Activated CD4-positive, alpha-beta T cell treated with anti-CD3 and anti-CD28 coated beads, Interleukin-2, amount 50 U/mL, for 4 hours (primary cell): Measurements from ENCODE around the gene BCL11B.
"Not testable (repeated sequence)": the region's sequence is repeated elsewhere in the genome, so short reads cannot be mapped to it uniquely, and the experiment has no call there.

Experiments used
- DNase-seq, 2 experiments: peaks; one replicate each; pipeline ENCODE4 v3.0.0-alpha.2; 2020

BCL11B gene

DNA sequence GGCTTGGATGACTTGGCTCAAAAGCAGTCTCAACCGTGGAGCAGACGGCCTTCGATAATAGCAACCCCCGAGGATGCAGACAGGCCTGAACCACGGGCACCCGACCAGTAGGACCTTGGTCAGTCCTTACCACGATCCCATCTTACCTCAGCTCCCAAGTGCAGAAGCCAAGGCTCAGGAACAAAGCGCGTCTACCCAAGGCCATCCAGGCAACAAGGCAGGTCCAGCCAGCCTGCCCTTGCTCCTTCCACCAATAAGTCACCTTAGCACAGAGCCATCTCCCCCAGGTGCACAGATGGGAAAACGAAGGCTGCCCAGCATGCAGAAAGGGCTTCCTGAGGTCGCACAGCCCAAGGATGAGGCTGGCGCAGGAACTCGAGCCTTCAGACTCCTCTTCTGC, 77.3 kb downstream of the BCL11B start:
- no peak for DNase-seq

DNA sequence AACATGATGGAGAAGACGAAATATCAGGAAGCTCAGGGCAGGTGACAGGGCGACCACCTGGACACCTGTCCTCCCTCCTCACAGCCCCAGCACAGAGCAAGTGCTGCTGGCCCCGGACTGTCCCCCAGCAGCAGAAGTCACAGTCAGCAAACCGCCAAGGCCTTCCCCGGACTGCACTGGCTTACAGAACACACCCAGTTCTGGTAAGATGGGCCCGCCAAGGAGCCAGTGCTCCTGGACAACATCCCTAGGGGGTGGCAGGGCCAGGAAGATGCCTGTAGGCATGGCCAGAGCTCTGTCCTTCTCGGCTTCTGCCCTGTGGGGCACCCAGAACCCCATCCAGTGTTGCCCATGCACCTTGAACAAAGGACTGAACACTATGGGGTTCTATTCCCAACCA, 77.9 kb downstream of the BCL11B start:
- DNase-seq, result no peak

DNA sequence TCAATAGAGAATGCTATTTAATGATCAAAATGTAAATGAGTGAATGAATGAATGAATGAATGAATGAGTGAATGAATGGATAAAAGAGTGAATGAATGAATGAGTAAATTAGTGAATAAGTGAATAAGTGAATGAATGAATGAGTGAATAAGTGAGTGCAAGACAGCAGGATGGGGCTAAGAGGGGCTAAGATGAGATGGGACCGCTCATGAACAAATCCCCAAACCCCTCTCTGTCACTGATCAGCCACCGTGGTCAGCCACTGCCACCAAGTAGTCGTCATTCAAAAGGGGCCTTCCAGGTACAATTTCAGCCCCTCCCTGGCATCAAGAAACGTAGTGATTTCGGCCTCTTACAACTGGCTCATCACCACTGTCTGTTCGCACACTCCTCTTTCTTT, 79.2 kb downstream of the BCL11B start:
- DNase-seq, result no peak

DNA sequence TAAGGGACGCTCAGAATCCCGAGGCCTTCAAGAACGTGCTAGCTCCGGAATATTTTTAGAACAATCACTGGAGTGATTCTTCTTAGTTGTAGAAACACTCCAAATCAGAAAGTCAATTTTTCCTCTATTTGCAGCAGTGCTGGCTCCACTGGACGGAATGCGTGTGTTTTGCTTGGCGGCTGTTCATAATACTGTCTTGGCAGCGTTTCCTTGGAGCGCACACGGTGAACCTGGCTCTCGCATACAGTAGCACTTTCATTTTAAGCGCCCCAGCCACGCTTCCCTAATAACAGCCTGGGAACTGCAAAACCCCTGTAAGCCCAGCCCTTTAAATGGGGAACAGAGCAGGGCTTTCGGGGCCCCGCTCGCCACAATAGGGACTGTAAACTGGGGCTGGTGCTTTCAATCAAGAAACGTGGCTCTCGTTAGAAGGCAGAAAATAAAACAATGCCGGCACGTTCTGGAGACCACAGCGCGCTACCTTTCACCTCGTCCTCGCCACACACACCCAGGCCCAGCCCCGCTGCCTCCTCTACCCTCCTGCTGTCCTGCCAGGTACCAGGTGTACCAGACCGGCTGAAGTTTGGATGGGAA, 79.9 kb downstream of the BCL11B start:
- DNase-seq, result peak in 1 of 2 experiments; percentile 30

DNA sequence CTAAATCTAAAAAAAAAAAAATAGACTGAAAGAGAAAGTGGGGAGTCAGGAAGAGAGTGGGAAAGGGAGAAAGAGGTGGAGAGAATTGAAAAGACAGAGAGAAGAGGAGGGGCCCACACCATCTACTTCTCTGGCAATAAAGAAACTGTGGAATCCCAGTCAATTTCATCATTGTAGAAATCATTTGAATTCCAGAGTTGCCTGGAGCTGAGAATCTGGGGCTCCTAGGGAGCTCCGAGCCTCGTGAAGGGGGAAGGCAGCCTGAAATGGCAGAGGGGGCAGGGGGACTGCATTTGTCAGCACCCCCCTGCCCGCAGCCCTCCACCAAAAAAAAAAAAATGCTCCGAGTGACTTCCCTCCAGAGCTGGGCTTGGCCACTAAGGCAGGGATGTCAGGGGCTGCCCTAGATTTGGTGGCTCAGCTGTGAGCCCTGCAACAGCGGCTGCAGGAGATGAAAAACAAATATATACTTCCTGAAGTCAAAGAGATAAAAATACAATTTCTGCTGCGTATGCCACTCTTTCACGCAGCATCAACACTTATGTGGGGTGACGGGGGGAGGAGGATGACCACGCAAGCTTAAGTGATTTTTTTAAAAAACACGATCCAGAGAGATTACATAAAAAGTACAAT, 80.5 kb downstream of the BCL11B start:
- DNase-seq, result no peak

DNA sequence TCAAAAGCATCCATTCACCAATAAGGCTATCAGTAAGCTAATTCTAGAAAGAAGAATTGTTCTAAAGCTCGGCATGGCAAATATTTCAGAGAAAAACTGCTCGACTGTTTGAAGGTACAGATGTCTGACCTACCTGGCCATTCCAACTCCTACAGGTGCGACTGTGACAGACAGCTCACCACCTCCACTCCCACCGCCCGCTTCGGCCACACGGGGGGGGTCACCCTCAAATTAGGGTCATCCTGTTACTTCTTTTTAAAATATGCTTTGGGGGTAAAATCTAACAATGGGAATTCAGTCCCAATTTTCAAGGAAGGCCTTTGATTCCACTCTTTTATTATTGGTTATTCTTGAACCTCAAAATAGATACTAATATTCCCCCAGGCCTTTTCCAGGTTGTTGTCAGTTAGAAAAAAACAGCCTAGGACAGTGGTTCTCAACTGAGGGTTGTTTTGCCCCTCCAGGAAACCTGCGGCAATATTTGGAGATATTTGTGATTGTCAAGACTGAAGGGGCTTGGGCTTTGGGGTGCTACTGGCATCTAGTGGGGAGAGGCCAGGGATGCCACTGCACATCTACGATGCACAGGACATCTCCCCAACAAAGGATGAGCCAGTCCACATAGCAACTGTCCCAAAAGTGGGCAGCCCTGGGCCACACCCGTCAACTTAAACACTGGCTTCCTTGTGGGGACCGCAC, 81.2 kb downstream of the BCL11B start:
- DNase-seq, result peak in 1 of 2 experiments; percentile 49

DNA sequence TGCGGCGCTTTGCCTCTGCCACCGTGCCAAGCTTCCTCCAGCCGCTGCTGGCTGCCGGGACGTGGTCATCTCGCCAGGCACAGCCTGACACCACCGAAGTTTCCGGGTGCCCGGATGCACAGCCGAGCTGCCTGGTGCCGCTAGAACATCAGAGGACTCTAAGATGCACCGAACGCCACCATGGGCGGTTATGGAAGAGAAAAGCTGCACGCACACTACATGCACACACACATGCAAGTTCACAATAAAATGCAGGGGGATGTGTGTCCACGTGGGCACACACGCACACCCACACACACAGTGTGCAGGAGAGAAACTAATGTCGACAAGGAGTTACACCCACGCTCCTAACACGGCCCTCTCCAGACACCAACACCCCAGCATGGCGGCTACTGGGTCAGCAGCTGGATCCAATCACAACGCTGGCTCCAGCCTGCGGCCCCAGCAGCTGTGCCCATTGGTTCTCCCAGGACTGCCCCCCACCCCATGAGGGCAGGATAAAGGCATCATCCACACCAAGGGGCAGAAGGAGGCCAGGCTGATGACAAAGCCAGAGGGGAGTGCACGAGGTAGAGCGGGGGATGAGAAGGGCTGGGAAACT, 82.7 kb downstream of the BCL11B start:
- peak in 1 of 2 experiments; percentile 38 for DNase-seq

DNA sequence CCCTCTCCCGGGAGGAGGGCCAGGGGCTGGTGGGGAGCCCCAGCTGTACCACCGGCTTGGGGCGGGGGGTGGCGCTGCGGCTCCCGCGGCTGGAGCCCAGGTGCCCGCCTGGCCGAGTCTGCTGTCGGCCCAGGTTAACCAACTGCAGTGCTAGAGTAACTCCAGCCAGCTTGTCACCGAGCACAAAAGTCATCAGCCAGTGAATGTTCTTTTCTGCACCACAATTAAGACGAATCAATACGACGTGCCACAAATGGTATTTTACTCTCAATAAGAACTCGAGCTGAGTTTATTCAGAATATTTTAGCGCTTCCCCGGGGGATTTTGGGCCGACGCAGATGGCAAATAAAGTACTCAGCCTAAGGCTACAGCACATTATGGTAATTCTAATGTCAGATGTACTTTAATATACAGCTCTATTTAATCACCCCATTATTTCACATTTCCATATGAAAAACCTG, 83.2 kb downstream of the BCL11B start:
- peak in 1 of 2 experiments; percentile 33 for DNase-seq

DNA sequence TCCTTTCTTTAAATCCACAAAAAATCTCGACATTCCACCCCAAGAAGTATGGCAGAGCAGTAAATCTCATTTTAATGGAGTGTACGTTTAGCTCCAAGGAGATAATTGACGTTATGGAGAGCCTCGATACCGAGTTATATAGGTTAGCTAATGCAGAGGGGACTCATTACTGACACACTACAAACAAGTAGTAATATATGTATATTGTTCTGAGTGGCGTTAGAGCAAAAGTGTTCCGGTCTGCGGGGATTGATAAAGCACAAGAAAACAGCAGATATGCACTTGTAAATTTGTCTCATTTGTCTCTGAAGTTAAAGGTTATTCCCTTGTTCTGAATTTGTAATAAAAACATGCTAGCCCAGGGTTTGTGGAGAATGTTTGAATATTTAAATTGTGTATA, 84.1 kb downstream of the BCL11B start:
- no peak for DNase-seq

DNA sequence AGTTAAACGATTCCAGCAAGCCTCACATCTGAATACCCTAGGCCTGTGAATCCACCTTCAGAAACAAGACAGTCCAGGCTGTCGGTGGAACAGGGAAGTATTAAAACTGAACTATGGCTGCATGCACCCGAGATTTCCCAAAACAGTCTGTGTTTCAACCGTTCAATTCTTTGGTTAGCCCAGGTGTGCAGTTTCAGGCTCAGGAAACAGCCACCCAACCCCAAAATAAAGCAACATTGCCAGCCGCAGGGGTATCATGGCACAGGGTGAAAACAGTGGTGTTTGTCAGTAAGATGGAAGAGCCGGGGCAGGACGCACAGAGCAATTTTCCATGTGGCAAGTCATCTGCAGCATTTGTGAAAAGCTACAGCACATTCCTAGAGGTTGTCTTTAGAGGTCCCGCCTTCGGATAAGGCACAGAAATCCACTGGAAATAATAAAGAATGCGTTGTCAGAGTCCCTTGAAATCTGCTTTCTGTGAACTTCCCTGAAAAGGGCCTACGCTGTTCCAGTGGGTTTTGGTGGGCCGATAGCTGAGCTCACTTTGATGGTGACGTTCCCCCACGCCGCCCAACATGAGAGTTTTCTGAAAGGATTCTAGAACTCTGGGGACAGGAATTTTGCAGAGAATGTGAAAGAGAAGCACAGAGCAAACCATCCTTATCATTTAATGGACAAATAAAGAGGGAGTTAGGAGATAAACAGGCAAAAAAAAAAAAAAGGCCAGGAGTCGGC, 84.9 kb downstream of the BCL11B start:
- no peak for DNase-seq

DNA sequence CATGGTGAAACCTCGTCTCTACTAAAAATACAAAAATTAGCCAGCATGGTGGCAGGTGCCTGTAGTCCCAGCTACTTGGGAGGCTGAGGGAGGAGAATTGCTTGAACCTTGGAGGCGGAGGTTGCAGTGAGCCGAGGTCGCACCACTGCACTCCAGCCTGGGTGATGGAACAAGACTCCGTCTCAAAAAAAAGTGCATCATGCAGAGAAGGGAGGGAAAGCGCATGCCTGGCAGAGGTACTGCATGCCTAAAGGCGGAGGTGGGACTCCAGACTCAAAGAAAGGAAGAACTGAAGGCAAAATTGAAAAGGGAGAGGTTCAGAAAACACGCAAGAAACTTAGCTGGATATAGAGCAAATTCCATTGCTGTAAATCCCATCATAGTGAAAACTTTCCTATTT, 85.7 kb downstream of the BCL11B start:
- not testable (repeated sequence) for DNase-seq

DNA sequence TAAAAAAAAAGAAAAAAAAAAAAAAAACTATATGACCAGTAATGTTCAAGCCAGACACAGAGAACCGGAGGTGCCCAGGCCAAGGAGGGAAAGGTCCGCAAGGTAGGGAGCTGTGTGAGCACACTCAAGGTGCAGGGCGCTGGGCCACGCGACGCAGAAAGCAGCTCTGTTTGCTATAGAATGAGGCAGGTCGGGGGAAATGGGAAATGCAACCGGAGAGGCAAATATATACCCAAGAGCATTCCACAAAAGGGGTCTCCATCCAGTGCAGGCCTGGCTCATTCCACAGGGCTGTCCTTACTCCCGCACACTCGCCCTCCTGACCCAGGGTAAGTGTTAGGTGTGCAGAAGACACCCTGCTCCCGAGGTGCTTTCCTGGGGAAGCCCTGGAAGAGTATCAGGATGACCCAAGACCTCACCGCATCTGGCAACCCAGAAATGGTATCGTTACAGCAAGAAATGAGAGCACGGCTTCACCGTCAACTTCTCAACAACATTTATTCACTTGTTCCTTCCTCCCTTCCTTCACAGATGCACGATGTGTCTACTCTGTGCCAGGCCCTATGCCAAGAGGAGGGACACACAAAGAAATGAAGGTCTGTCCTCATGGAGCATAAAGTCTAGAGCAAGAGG, 86.4 kb downstream of the BCL11B start:
- no peak for DNase-seq

DNA sequence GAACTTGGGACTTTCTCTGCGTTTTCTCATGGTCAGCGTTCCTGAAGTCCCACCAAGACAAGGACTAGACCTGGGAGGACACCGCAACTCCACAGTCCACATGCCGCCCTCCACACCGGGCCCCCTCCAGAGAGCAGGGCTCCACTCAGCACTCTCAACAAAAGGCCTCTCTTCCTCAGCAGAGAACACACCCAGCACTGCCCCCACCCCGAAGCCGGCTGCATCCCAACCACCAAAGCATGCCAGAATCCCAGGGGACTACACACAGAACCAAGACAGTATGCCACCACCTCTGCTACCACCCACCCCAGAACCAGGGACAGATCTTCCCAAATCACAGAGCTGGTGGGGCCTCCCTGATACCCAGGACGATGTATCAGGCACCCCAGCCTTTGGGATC, 88.3 kb downstream of the BCL11B start:
- DNase-seq, result no peak

DNA sequence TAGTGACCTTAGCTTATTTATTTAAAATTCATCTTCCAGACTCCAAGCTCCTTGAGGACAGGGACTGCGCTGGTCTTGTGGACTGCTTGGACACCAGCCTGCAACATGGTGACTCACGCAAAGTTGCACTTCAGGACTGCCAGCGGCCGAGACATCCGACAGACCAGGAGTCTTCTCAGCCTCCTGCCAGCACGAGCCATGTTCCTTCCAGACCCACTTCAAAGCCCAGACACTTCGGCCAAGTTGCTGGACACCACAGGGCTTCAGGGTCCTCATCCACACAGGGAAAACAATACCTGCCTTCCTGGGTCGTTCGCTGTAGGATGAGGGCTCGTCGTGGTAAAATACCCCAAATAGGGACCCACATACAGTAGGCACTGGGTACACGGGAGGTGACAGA, 88.7 kb downstream of the BCL11B start:
- DNase-seq, result no peak

DNA sequence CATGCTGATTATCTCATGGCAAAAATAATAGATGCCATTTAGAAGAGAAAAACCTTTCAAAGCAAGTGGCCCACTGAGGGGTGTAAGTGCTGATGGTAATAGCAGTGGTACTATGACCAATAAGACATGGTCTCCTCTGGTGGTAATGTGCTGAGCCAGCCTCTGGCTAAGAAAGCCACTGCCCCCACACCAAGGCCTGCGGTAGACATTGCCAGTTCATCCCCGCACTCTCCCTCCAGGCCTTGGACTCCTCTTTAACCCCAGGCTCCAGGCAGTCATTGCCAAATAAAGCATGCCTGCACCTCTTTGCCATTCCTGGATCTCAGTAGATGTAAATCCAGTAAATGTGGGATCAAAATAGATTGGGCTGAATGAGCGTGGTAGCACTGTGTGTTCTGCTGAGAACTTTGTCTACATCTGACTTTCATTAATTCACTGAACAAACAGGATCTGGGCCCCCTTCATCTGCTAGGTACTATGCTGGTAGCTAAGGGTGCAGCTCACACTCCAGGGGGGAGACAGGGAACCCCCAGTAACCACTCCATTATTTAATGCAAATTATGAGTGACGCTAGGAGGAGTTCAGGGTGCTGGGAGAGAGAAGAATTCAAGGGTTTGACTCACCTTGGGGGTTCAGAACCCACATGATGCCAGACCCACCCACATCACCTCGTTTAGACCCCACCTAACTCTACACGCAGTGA, 89.3 kb downstream of the BCL11B start:
- DNase-seq, result no peak

DNA sequence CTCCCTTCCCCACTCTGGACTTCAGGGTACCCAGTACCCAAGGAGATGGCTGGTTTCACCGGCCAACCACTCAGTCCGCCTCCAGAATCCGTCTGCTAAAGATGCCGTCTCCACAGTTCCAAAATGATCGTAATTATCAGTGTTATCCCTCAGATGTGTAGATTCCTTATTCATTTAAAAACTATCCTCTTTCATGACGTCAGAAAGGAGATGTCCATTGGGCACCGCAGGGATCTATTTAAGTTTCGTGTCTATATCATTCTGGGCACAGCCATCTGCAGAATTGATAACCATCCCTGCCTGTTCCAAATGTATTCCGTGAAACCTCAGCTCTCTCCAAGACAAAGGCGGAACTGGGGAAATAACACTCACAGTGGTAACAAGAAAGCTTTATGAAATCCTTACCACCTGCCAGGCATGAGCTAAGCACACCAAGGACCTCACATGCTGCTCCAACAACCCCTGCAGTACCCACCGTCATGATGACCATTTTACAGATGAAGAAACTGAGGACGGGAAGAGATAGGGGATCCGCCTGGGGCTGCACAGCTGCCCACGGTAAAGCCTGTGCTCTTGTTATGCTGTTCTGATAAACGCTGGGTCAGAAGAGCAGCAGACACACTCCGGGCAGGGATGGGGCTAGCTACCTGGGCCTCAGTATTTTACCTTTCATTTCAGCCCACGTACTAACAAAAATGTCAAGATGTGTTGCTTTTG, 90.0 kb downstream of the BCL11B start:
- no peak for DNase-seq

DNA sequence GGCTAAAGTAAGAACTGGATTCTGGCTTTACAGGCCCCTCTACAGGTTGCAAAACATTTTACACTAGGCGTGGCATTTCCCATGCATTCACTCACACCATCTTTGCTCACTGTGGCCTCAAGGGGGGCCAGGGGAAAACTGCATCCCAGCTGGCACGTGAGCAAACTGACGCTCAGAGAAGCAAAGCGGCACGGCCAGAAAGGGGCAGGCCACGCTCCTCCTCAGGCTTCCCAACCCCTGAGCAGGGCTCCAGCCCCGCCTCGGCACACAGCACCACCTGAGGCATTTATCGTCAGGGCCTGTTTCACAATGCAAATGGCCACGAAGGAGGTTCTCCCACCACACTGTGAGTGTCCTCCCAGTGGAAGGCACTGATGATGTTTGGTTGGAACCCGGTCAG, 90.8 kb downstream of the BCL11B start:
- DNase-seq, result no peak

DNA sequence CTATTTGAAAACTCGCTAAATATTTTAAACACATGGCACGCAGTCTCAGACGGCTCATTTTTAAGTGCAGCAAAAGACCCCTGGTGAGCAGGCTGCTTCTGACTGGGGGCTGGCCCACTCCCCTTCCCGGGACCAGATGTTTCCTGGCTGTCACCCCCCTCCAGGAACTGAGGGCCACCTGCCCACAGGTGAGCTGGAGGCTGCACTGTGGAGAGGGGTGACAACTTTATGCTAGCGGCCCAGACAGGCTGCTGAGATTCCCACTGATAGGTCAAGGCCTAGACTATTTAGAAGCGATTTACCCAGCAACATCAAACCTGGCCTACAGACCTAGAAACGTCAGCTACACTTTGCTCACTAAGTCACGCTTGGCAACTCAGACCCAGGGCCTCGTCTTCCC, 92.1 kb downstream of the BCL11B start:
- no peak for DNase-seq

DNA sequence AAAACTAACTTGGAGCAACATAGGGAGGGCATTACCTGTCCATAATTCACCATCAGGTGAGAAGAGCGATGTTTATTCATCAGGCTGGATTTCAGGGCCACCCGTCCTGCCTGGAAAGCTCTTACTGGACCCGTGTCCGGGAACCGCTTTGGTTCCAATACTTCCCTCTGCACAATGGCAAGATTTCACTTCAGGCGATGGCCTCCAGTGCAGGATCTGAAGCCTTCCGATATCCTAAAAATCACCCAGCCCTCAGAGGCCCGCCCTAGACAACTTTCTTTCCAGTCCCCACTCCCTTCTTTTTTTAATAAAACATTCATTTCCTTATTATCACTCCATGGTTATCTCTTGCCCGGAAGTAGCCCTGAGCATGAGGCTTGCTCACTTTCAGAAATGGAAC, 92.5 kb downstream of the BCL11B start:
- DNase-seq, result no peak

DNA sequence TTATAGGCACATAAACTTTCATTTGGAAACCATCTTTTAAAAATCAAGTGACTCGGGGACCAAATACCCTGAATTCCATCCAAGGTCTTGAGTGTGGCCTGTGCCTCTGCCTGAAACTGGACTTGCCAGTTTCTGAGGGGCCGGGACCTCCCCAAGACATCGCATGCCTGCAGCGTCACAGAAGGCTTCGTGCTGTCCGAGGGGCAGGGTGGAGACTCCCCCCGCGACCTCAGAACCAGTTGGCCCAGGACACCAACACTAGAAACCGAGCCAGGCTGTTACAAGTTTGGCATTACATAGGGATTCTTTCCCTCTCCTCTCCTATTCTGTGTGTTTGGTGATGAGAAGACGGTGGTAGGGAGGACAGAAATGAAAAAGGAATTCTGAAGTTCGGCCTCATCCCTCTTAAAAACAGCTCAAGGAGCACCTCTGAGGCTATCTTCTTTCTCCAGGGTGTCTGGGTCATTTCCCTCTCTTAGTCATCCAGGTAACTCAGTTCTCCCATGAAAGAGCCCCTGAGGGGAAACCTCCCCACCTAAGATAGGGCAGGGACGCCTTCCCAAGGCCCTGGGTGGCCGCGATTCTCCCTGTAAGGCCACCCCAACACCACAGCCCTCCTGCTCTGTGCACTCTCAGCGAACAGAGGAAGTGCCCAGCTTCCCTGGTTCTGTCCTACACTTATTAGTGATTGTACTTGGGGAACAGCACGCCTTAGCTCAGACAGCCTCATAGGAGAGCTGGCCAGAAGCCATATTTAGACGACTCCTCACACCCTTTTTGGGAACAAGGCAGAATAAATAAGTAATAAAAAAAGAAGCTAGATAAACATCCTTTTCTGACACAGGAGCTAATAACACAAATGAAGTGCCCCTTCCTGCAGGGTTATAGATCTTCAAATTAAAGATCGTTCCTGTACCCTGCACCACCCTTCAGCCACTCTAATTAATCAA, 93.8 kb downstream of the BCL11B start:
- no peak for DNase-seq
